CD4-positive, alpha-beta T cell treated with Interleukin-15 for 4 hours (primary cell): ENCODE measurements around the gene OTOGL.
"Not testable (repeated sequence)": the region's sequence is repeated elsewhere in the genome, so short reads cannot be mapped to it uniquely, and the experiment has no call there.

Experiments
- DNase-seq: peaks from one replicate; pipeline ENCODE4 v3.0.0-alpha.2; 2020; ENCODE audit warnings: low spot score

Gene OTOGL

GRCh38 chr12:80135624-80136023 is 36.3 kb downstream of the OTOGL start:
- no peak for DNase-seq

GRCh38 chr12:80140005-80140404 is 40.7 kb downstream of the OTOGL start:
- DNase-seq = no peak

GRCh38 chr12:80142640-80143039 is 43.3 kb downstream of the OTOGL start:
- no peak for DNase-seq

- no peak for DNase-seq
Observed at GRCh38 chr12:80143537-80143936, 44.2 kb downstream of the OTOGL start.

GRCh38 chr12:80149547-80150313 is 50.4 kb downstream of the OTOGL start:
- DNase-seq = not testable (repeated sequence)

GRCh38 chr12:80151131-80151530 is 51.8 kb downstream of the OTOGL start:
- no peak for DNase-seq

- no peak for DNase-seq
Observed at GRCh38 chr12:80154261-80154660, 54.9 kb downstream of the OTOGL start.

- DNase-seq = no peak
Observed at GRCh38 chr12:80156306-80156705, 57.0 kb downstream of the OTOGL start.

- no peak for DNase-seq
Observed at GRCh38 chr12:80157645-80158044, 58.3 kb downstream of the OTOGL start.

- DNase-seq = no peak
Observed at GRCh38 chr12:80161612-80162011, 62.3 kb downstream of the OTOGL start.

- DNase-seq = no peak
Observed at GRCh38 chr12:80162177-80162576, 62.8 kb downstream of the OTOGL start.

- no peak for DNase-seq
Observed at GRCh38 chr12:80165746-80166145, 66.4 kb downstream of the OTOGL start.

GRCh38 chr12:80166751-80167150 is 67.4 kb downstream of the OTOGL start:
- DNase-seq = no peak

GRCh38 chr12:80168936-80169335 is 69.6 kb downstream of the OTOGL start:
- no peak for DNase-seq

GRCh38 chr12:80170915-80171314 is 71.6 kb downstream of the OTOGL start:
- DNase-seq = no peak

- DNase-seq = no peak
Observed at GRCh38 chr12:80173083-80173864, 73.9 kb downstream of the OTOGL start.

GRCh38 chr12:80175307-80175930 is 76.1 kb downstream of the OTOGL start:
- DNase-seq = no peak

GRCh38 chr12:80176706-80177105 is 77.4 kb downstream of the OTOGL start:
- DNase-seq = no peak

- no peak for DNase-seq
Observed at GRCh38 chr12:80178846-80179245, 79.5 kb downstream of the OTOGL start.

GRCh38 chr12:80183939-80184338 is 84.6 kb downstream of the OTOGL start:
- no peak for DNase-seq

GRCh38 chr12:80184926-80185325 is 85.6 kb downstream of the OTOGL start:
- DNase-seq = no peak

GRCh38 chr12:80186727-80187217 is 87.4 kb downstream of the OTOGL start:
- DNase-seq = peak; percentile 36

- DNase-seq = no peak
Observed at GRCh38 chr12:80187660-80188090, 88.3 kb downstream of the OTOGL start.
